Karpas-422 (cell line): ENCODE data around the gene GDF7. TPM values are rescaled to one million over a fixed set of nuclear protein-coding genes. Genes with fewer than 3 reads are reported as not detected.

Source experiments
- DNase-seq: peaks from one replicate; pipeline ENCODE4 v3.0.0-alpha.2; 2015
- H2AFZ ChIP-seq: fragments of 200-600 bp; sonication (generic); 2 replicates; pipeline ENCODE4 v1.6.1; 2014; ENCODE audit warnings: antibody characterized with exemption, low read length, mixed read lengths
- H3K27ac ChIP-seq: fragments of 200-600 bp; sonication (generic); 2 replicates; pipeline ENCODE4 v1.5.1; 2014; ENCODE audit warnings: mild to moderate bottlenecking, low read length, moderate library complexity
- H3K27me3 ChIP-seq: fragments of 200-600 bp; sonication (generic); 2 replicates; pipeline ENCODE4 v1.6.1; 2014; ENCODE audit warnings: low read length, mixed read lengths
- H3K36me3 ChIP-seq: fragments of 200-600 bp; sonication (generic); 2 replicates; pipeline ENCODE4 v1.6.1; 2014; ENCODE audit warnings: low read length, mixed read lengths; ENCODE audit not compliant: insufficient read depth
- H3K4me1 ChIP-seq: fragments of 200-600 bp; sonication (generic); 2 replicates; pipeline ENCODE4 v1.6.1; 2014; ENCODE audit warnings: mild to moderate bottlenecking, low read length, mixed read lengths
- H3K4me2 ChIP-seq: fragments of 200-600 bp; sonication (generic); 2 replicates; pipeline ENCODE4 v1.6.1; 2014; ENCODE audit warnings: low read length, low read depth, mild to moderate bottlenecking; ENCODE audit not compliant: poor library complexity, severe bottlenecking
- H3K4me3 ChIP-seq: fragments of 200-600 bp; sonication (generic); 2 replicates; pipeline ENCODE4 v1.5.1; 2014; ENCODE audit warnings: mild to moderate bottlenecking, antibody characterized with exemption, low read length, mixed read lengths
- H3K79me2 ChIP-seq: fragments of 200-600 bp; sonication (generic); 2 replicates; pipeline ENCODE4 v1.6.1; 2014; ENCODE audit warnings: mild to moderate bottlenecking, low read length, mixed read lengths
- H3K9ac ChIP-seq: fragments of 200-600 bp; sonication (generic); 2 replicates; pipeline ENCODE4 v1.6.0; 2014; ENCODE audit warnings: low read length
- H3K9me2 ChIP-seq: fragments of 200-600 bp; sonication (generic), shearing (Covaris generic); replicated peaks from 2 replicates; pipeline ENCODE4 v1.6.0; 2014; ENCODE audit warnings: mild to moderate bottlenecking, low read length, moderate library complexity; ENCODE audit not compliant: insufficient read depth
- H3K9me3 ChIP-seq: fragments of 300-700, 200-600 bp; sonication (generic); 2 replicates; pipeline ENCODE4 v1.6.1; 2014; ENCODE audit warnings: low read length, mixed read lengths
- H4K20me1 ChIP-seq: fragments of 200-600 bp; sonication (generic); 2 replicates; pipeline ENCODE4 v1.6.1; 2014; ENCODE audit warnings: mild to moderate bottlenecking, antibody characterized with exemption, low read length, low read depth; ENCODE audit not compliant: insufficient read depth
- total RNA-seq: library from RNA; depleted of rRNA; stranded (reverse); fragments of >200 nt; shearing (Covaris generic); gene quantifications from 2 replicates; pipeline ENCODE4 v1.2.3, GENCODE V29; 2014; ENCODE audit warnings: low replicate concordance

Gene GDF7
- total RNA-seq, 1 experiment from 2014 or later = under 0.01 TPM

DNA sequence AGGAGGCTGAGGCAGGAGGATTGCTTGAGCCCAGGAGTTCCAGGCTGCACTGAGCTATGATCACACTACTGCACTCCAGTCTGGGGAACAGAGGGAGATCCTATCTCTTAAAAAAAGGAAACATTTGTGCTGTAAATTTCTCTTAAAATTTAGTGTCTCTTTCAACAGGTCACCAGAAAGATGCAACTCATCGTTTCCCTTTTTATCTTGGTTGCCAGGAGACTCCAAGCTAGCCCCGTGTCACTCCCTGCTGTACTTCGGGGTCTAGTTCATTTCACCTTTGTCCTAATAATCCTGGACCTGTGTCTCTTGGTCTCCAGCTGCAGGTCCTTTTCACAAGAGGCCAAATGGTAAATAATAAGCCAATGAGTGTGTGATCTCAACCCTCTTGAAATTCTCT is 23.1 kb upstream of the GDF7 start:
- no peaks in the 10 kb centered on the region for H3K4me1 ChIP-seq
- no peak overlapping the region for H3K4me3 ChIP-seq
- no peaks in the 10 kb centered on the region for H3K9me3 ChIP-seq
- no peak for DNase-seq
- H3K79me2 ChIP-seq = no peaks in the 10 kb centered on the region
- no peak overlapping the region for H3K9ac ChIP-seq
- no peaks in the 10 kb centered on the region for H3K27me3 ChIP-seq
- peaks cover 6% of the 10 kb centered on the region; the same call in 1 of the 2 replicates for H4K20me1 ChIP-seq
- H3K36me3 ChIP-seq = no peaks in the 10 kb centered on the region
- no peak overlapping the region for H2AFZ ChIP-seq
- H3K9me2 ChIP-seq = no peaks in the 10 kb centered on the region
- H3K4me2 ChIP-seq = no peak overlapping the region
- no peak overlapping the region for H3K27ac ChIP-seq

DNA sequence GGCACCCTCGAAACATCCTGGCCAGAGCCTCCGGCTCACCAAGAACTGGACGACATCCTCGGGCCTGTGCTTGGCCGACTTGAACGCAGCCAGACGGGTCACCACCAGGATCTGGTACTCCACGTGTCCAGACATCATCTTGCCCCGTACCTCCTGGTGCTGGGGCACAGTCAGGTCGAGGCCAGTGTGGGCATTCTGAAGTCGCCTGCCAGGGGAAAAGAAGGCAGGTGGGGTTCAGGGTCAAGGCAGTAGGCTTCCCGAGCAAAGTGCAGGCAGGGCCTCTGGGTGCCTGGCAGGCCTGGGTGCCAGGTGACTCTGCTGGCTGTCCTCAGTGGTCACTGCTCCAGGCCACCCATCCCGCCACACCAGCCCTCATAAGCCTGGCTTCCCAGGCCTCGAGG is 21.6 kb upstream of the GDF7 start:
- peaks cover 6% of the 10 kb centered on the region; the same call in 1 of the 2 replicates for H4K20me1 ChIP-seq

DNA sequence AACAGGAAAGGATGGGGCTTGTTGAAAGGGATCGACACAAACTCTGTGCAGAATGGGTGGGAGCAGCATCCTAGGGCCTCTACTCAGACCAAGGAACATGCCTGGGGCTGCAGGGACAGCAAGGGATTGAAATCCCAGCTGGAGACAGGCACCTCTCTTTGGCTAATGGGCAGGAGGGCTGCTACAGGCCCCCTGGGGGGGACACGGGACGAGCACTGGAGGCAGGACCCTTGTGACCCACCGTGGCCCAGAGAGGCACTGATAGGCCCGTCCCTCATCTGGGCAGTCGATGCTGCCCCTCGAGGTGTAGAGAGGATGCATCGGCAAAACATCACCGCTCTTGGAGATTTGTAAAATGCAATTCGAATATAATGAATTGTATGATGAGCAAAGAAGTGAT is 21.2 kb upstream of the GDF7 start:
- H3K36me3 ChIP-seq = no peaks in the 10 kb centered on the region
- no peak overlapping the region for H3K4me3 ChIP-seq
- DNase-seq = no peak
- H3K9ac ChIP-seq = no peak overlapping the region
- no peaks in the 10 kb centered on the region for H3K9me3 ChIP-seq
- H3K4me1 ChIP-seq = peaks cover 11% of the 10 kb centered on the region
- no peaks in the 10 kb centered on the region; the same call in 1 of the 2 replicates for H3K27me3 ChIP-seq
- H4K20me1 ChIP-seq = peaks cover 6% of the 10 kb centered on the region; the same call in 1 of the 2 replicates
- no peaks in the 10 kb centered on the region for H3K9me2 ChIP-seq
- H3K27ac ChIP-seq = no peak overlapping the region
- H2AFZ ChIP-seq = no peak overlapping the region
- no peak overlapping the region for H3K4me2 ChIP-seq
- H3K79me2 ChIP-seq = no peaks in the 10 kb centered on the region

More for the DNA sequence above, 21.6 kb upstream of the GDF7 start:
- no peaks in the 10 kb centered on the region for H3K9me3 ChIP-seq
- H3K4me2 ChIP-seq = no peak overlapping the region
- H2AFZ ChIP-seq = no peak overlapping the region
- H3K79me2 ChIP-seq = no peaks in the 10 kb centered on the region
- no peak overlapping the region for H3K27ac ChIP-seq
- DNase-seq = no peak
- no peaks in the 10 kb centered on the region; the same call in 1 of the 2 replicates for H3K27me3 ChIP-seq
- H3K4me3 ChIP-seq = no peak overlapping the region
- H3K9me2 ChIP-seq = no peaks in the 10 kb centered on the region
- no peaks in the 10 kb centered on the region for H3K36me3 ChIP-seq
- peaks cover 6% of the 10 kb centered on the region for H3K4me1 ChIP-seq
- H3K9ac ChIP-seq = no peak overlapping the region

DNA sequence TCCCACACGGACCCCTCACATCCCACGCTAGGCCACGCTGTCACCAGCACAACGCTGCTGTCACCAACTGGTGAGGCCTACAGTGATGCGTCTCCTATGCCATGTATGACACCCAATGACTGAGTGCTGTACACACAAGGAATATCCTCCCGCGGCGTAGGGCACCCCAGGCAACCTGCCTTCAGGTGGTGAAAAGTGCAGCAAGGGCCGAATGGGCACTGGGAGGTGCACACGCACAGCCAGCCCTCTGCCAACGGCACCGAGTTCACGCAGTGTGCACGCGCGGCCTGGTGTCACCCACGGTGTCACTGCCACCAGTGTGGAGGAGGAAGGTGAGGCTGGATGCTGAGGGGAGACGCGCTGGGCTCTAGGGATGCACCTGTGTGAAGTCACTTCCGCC is 20.5 kb upstream of the GDF7 start:
- H4K20me1 ChIP-seq = peaks cover 6% of the 10 kb centered on the region; the same call in 1 of the 2 replicates
- DNase-seq = no peak
- peaks cover 14% of the 10 kb centered on the region for H3K4me1 ChIP-seq
- no peaks in the 10 kb centered on the region; the same call in 1 of the 2 replicates for H3K27me3 ChIP-seq
- no peaks in the 10 kb centered on the region for H3K9me3 ChIP-seq
- no peaks in the 10 kb centered on the region for H3K9me2 ChIP-seq
- no peak overlapping the region for H3K9ac ChIP-seq
- H3K79me2 ChIP-seq = no peaks in the 10 kb centered on the region
- H3K27ac ChIP-seq = no peak overlapping the region
- H2AFZ ChIP-seq = no peak overlapping the region
- no peaks in the 10 kb centered on the region for H3K36me3 ChIP-seq
- H3K4me3 ChIP-seq = no peak overlapping the region
- no peak overlapping the region for H3K4me2 ChIP-seq

DNA sequence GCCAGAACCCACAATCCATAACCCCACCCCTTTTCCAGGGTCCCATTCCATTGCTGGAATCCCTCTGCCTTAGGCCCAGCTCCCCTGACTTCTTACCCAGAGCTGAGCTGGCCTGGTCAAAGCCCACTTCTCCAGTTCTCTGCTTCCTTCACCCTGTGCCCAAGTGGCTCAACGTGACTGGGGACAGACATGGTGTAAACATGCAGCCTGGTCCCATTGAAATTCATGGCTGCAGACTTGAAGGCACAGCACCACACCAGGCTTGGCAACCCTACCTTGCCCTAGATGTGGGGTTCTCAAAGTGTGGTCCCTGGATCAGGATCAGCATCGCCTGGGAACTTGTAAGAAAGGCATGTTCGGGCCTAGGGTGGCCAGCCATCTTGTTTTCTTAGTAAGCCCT is 19.7 kb upstream of the GDF7 start:
- peaks cover 18% of the 10 kb centered on the region for H3K4me1 ChIP-seq
- no peaks in the 10 kb centered on the region; the same call in 1 of the 2 replicates for H3K27me3 ChIP-seq
- no peak overlapping the region for H3K4me2 ChIP-seq
- H3K9me2 ChIP-seq = no peaks in the 10 kb centered on the region
- H4K20me1 ChIP-seq = peaks cover under 1% of the 10 kb centered on the region; the same call in 1 of the 2 replicates
- no peak overlapping the region for H3K4me3 ChIP-seq
- H3K9ac ChIP-seq = no peak overlapping the region
- H3K36me3 ChIP-seq = no peaks in the 10 kb centered on the region
- no peak overlapping the region for H3K27ac ChIP-seq
- H3K9me3 ChIP-seq = no peaks in the 10 kb centered on the region
- no peak overlapping the region for H2AFZ ChIP-seq
- no peak for DNase-seq
- H3K79me2 ChIP-seq = no peaks in the 10 kb centered on the region

DNA sequence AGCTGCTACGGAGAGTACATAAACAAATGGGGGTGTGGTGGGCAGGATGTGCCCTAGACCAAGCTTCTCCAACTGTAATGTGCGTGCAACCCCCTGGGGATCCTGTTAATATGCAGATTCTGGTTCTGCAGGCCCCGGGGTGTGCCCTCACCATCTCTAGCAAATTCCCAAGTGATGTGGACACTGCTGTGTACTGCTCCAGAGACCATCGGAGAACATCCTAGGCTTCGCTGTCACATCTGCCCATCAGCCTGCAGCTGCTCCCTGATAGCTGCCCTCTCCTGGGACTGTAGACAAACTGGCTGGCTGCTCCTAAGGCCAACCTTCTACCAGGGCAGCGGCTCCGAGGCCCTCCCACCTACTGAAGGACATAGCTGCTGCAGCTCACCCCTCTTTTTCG is 19.2 kb upstream of the GDF7 start:
- Histone ChIP-seq H3K36me3 (no peaks in the 10 kb centered on the region), H3K9me2 (no peaks in the 10 kb centered on the region), H3K4me1 (peaks cover 18% of the 10 kb centered on the region), H4K20me1 (no peaks in the 10 kb centered on the region; the same call in 1 of the 2 replicates), H3K4me2 (no peak overlapping the region), H3K9me3 (no peaks in the 10 kb centered on the region), H3K27me3 (no peaks in the 10 kb centered on the region; the same call in 1 of the 2 replicates), H3K4me3 (no peak overlapping the region), H3K27ac (no peak overlapping the region), H3K9ac (no peak overlapping the region), H2AFZ (no peak overlapping the region), H3K79me2 (no peaks in the 10 kb centered on the region)
- DNase-seq = no peak

DNA sequence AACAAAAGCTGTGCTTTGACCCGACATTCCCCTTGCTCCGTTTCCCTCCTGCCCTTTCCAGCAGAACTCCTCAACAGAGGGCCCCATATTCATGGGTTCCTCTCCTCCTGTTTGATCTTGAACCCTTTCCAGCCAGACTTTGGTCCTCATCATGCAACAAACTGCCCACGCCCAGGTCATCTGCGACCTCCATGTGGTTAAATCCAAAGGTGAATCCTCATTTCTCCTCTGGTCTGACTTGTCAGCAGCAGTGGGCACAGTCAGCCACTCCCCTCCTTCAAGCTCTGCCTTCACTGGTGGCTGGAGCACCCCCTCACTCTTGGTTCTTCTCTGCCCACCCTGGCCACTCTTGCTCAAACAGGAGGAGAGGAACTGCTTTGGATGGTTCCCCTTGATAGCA is 18.7 kb upstream of the GDF7 start:
- DNase-seq = no peak
- no peak overlapping the region for H2AFZ ChIP-seq
- no peaks in the 10 kb centered on the region for H3K79me2 ChIP-seq
- no peak overlapping the region for H3K9ac ChIP-seq
- H3K9me2 ChIP-seq = no peaks in the 10 kb centered on the region
- no peaks in the 10 kb centered on the region for H4K20me1 ChIP-seq
- H3K36me3 ChIP-seq = no peaks in the 10 kb centered on the region
- H3K27ac ChIP-seq = no peak overlapping the region
- H3K4me2 ChIP-seq = no peak overlapping the region
- no peaks in the 10 kb centered on the region for H3K9me3 ChIP-seq
- peaks cover 18% of the 10 kb centered on the region for H3K4me1 ChIP-seq
- no peak overlapping the region for H3K4me3 ChIP-seq
- no peaks in the 10 kb centered on the region; the same call in 1 of the 2 replicates for H3K27me3 ChIP-seq

DNA sequence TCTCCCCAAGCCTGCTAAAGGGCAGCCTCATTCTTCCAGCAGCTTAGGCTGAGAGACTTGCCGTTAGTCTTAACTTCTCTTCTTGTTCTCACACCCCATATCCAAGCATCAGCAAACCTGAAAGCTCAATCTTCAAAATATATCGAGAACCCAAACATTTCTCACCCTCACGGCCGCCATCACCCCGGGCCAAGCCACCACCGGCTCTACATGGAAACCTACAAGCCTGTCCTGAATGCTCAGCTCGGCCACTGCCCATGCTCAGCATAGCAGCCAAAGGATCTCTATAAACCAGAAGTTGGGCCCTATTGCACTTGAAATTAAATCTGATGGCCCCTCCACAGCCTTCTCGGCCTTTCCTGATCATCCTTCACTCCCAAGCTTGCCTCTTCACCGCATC is 18.1 kb upstream of the GDF7 start:
- Histone ChIP-seq H4K20me1 (no peaks in the 10 kb centered on the region), H3K4me2 (no peak overlapping the region), H3K79me2 (no peaks in the 10 kb centered on the region)

More for the DNA sequence above, 18.1 kb upstream of the GDF7 start:
- Histone ChIP-seq H3K27ac (no peak overlapping the region), H3K9me2 (no peaks in the 10 kb centered on the region), H3K27me3 (no peaks in the 10 kb centered on the region; the same call in 1 of the 2 replicates), H3K4me3 (no peak overlapping the region), H2AFZ (no peak overlapping the region), H3K9me3 (no peaks in the 10 kb centered on the region), H3K4me1 (peaks cover 18% of the 10 kb centered on the region), H3K9ac (no peak overlapping the region), H3K36me3 (no peaks in the 10 kb centered on the region)
- DNase-seq = no peak
